D721Med (cell line): Measurements from ENCODE around the gene STIM2.
A peak's percentile ranks its signal among the peaks of the same experiment; 100 is the strongest.

ENCODE experiments used
- DNase-seq: peaks from one replicate; pipeline ENCODE4 v3.0.0; 2011; ENCODE audit warnings: low spot score; ENCODE audit not compliant: insufficient read length
- FAIRE-seq: peaks from 2 replicates; lab custom pipeline; 2011; peaks lifted over from hg19 to GRCh38; lab: Jason Lieb, UNC
- TF ChIP-seq, protein P1 (sequence below): IDR thresholded peaks from 2 replicates; pipeline ENCODE4 v1.5.1; 2012; ENCODE audit warnings: mild to moderate bottlenecking, control low read depth; ENCODE audit not compliant: insufficient read depth; ENCODE audit errors: missing control alignments

STIM2 gene

DNA sequence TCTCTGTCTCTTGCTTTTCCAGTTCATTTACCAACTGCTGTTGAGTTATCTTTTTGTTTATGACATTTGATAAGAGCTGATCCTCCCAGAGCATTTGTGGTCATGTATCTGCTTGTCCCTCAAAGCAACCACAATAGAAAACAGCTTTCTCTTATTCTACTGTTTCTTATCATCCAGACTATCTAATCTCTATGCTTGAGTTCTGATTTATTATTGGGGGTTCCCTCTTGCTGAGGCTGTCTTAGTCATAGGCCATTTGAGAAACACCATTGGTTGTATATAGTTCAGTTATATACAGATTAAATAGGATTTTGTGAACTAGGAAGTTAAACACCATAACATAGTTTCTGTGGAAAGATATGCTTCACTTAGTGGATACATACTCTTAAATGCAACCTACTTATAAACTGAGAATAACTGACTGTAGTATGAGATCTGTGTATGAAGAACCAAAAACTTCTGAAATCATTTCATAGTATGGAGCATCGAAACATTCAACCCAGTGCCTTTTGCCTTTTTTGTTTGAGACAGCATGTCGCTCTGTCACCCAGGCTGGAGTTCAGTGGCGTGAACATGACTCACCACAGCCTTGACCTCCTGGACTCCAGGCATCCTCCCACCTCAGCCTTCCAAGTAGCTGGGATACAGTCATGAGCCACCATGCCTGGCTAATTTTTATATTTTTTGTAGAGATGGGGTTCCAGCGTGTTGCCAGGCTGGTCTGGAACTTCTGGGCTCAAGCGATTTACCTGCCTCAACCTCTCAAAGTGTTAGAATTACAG lies 75.8 kb downstream of the STIM2 start:
- no peak for DNase-seq
- FAIRE-seq, result peak; percentile 35
- TF ChIP-seq, protein P1, sequence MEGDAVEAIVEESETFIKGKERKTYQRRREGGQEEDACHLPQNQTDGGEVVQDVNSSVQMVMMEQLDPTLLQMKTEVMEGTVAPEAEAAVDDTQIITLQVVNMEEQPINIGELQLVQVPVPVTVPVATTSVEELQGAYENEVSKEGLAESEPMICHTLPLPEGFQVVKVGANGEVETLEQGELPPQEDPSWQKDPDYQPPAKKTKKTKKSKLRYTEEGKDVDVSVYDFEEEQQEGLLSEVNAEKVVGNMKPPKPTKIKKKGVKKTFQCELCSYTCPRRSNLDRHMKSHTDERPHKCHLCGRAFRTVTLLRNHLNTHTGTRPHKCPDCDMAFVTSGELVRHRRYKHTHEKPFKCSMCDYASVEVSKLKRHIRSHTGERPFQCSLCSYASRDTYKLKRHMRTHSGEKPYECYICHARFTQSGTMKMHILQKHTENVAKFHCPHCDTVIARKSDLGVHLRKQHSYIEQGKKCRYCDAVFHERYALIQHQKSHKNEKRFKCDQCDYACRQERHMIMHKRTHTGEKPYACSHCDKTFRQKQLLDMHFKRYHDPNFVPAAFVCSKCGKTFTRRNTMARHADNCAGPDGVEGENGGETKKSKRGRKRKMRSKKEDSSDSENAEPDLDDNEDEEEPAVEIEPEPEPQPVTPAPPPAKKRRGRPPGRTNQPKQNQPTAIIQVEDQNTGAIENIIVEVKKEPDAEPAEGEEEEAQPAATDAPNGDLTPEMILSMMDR, result no peak

DNA sequence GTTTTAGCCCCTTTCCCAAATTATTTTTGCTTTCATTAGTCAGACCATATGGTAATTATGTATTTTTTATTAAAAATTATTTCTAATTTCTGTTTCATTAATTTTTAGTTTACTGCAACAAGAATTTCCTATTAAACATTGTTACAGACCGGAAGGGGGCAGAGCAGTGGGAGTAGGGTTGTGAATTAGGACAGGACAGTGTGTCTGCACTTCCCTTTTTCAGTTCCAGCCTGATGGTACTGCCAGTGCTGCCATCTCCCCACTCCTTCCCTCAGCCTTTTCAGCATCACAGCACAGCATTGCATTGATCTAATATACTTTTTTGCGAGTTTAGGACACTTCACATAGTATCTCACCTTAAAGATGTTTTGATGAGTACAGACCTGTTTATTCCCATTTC lies 76.5 kb downstream of the STIM2 start:
- TF ChIP-seq, protein P1, result peak; percentile 6
- FAIRE-seq, result no peak
- DNase-seq, result no peak

DNA sequence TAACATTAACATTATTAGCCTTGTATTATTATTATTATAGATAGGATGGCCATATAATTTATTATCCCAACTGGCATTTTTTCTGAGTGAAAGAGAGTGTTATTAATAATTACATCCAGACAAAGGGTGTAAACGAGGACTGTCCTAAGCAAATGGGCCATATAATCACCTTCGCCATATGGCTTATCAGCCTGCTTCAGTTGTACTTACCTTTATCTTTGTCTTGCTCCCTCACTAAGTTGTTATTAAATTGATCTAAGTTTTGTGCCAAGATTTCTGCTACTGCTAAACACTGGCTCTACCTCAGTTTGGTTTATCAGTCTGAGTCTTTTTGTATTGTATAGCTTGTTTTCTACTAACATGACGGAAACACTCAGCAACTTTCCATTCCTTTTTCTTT lies 76.9 kb downstream of the STIM2 start:
- no peak for FAIRE-seq
- no peak for DNase-seq
- TF ChIP-seq, protein P1, result no peak

DNA sequence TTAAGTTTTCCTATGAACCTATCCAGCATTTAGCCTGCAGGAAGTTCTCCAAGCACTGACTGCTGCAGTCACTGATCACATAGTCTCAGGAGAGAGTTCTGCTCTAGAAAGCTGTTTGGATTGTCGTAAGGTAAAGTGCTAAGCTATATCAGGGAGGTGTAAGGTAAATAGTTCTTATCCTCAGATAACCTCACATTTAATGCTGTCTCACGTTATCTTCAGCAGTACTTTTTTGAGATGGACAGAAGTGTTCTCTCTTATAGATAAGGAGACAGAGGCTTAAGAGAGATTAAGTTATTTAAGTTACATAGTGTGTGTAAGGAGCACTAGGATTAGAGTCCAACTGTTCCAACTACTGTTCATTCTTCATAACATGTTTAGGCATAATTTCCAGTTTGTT lies 77.9 kb downstream of the STIM2 start:
- FAIRE-seq (peak; percentile 90), DNase-seq (no peak)
- TF ChIP-seq, protein P1, result no peak

DNA sequence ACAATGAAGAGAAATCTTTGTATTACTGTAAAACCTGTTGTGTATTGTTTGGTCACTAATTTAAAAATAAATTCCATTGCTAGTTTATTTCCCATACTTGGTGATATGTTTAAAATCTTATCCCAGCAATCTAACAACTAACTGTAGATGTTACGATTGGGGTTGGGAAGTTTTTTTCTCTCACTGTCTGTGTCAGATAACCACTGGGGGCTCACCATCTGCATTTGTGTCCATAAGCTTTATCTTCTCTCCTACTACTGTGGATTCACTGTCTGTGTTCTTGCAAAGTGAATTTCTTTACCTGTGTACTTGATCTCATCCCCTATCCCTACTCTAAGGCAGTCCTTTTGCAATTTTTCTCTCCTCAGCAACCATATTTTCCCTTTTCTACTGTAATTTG lies 81.3 kb downstream of the STIM2 start:
- DNase-seq (no peak), FAIRE-seq (peak; percentile 35)
- TF ChIP-seq, protein P1, result no peak

DNA sequence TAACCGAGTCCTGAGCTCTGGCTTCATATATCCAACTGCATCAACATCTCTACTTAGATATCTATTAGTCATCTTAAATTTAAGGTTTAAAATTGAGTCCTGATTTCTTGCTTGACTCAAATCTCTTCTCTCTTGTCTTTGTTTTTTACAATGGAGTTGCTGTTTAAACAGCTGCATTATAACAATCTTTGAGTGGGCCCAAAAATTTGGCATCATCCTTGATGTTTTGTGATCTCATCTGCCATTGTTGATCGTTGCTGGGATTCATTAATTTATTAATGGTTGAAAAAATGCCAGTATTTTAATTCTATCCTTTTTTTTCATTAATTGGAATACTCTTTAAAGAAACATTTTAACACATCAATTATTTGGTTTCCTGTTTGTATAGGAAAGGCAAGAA lies 82.2 kb downstream of the STIM2 start:
- TF ChIP-seq, protein P1, result no peak
- no peak for DNase-seq
- no peak for FAIRE-seq

DNA sequence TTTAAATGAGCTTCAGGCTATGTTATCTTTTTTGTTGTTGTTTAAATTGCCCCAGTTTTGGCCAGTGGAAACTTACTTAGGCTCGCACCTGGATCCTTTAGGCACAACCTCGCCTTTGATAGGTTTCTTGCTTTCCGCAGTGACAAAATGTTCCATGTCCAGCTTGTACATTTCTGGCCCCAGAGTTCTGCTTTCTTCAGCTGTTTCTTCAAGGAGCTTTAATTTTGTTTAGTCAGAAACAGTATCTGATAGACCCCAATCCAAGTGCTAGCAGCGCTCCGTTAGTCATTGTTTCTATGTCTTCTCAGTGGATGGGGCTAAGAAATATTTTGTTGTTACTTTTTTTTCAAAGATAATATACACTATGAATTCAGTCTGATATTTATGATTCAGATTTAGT lies 82.8 kb downstream of the STIM2 start:
- TF ChIP-seq, protein P1, result no peak
- DNase-seq (no peak), FAIRE-seq (no peak)
